ENCODE results near the gene YJEFN3.

Gene YJEFN3

DNA sequence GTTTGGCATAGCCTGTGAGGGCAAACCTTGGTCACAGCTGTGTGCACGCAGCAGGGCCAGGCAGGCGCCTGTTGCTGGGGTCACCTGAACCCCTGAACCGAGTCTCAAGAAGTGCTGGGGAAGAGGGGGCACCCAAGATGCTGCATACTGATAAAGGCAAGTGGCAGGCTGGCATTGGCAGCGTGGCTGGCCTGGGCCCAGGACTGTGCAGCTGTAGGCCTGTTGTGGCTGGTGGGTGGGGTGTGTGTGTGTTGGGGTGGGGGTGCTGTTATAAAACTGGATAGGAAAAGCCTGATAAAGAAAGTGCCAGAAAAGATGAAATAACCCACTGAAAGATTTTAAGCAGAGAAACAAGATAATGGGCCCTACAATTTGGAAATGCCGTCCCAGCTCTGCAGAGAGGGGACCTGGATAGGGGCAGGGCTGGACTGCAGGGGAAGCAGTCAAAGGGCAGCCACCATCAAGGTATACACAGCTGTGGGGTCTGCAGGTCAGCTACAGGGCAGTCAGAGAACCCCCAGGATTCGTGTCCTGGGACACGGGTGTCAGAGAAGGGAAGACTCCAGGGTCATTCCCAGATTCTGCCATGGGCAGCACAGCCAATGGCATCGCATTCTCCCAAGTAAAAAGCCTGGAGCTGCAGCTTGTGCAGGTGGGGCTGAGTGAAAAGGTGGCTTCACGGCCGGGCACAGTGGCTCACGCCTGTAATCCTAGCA lies 42.5 kb downstream of the YJEFN3 start:
- H3K18ac ChIP-seq (ENCODE audit: low read length): no peak overlapping the region
- WGBS, 2 donors (ENCODE audit: extremely low coverage in 2 of 2, insufficient read length in 2 of 2, insufficient replicate concordance in 1 of 2): no CpG with 5 or more reads among the region's 11 CpGs

DNA sequence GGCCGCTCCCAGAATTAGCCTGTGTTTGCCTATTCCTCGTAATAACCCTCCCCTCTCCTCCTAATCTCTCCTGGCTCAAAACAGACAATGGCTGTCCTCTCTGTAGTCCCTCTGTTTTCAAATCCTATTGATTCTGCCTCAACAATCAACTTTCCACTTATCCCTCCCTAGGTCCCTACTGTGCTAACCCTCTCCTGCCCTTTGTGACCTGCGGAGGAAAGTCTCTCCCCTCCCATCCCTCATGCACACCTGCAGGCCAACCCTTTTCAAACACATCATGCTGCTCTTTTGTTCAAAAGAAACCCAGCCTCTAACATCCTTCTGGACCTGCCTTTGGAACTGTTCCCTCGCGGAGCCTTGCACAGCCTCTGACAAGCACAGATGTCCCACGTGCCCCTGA lies 46.7 kb downstream of the YJEFN3 start:
- Histone ChIP-seq H4K91ac (ENCODE audit: low read depth, low read length, poor library complexity) (no peak overlapping the region), H3K27ac (replicated peaks; ENCODE audit: low read length) (no peak overlapping the region), H3K9me3 (replicated peaks in 1 of 2; ENCODE audit: control insufficient read depth in 2 of 2, insufficient read depth in 1 of 2, low read depth in 1 of 2, low read length in 2 of 2) (no peaks in the 10 kb centered on the region), H2BK120ac (ENCODE audit: low read depth, low read length) (no peak overlapping the region), H3K79me1 (ENCODE audit: low read depth, low read length) (no peaks in the 10 kb centered on the region), H3K14ac (ENCODE audit: low read length) (no peak overlapping the region), H3K36me3 (replicated peaks in 1 of 2; ENCODE audit: control insufficient read depth in 2 of 2, insufficient read depth in 2 of 2, low read length in 2 of 2) (peaks cover 0 to 2% of the 10 kb centered on the region in 2 donors), H3K9ac (ENCODE audit: low read depth, low read length, poor library complexity) (peak overlapping the region; percentile 7), H2AK5ac (ENCODE audit: low read depth, low read length) (no peak overlapping the region), H3K18ac (ENCODE audit: low read length) (peak overlapping the region; percentile 50), H3K23ac (ENCODE audit: low read depth, low read length, poor library complexity) (peak overlapping the region; percentile 44), H2BK5ac (ENCODE audit: low read length) (no peak overlapping the region), H2BK15ac (ENCODE audit: low read length) (no peak overlapping the region), H3K4ac (ENCODE audit: low read length) (no peak overlapping the region), H3K27me3 (ENCODE audit: control insufficient read depth in 3 of 3, insufficient read depth in 3 of 3, low read depth in 1 of 3, low read length in 3 of 3) (no peaks in the 10 kb centered on the region), H2BK12ac (ENCODE audit: low read length) (no peak overlapping the region), H3K4me3 (ENCODE audit: low read length in 2 of 2) (no peak overlapping the region), H4K8ac (ENCODE audit: low read depth, low read length) (no peak overlapping the region), H3K4me1 (ENCODE audit: control insufficient read depth in 2 of 2, insufficient read depth in 1 of 2, low read depth in 1 of 2, low read length in 2 of 2) (peaks cover 1 to 14% of the 10 kb centered on the region in 2 donors), H2AFZ (ENCODE audit: low read length) (no peak overlapping the region), H3K4me2 (ENCODE audit: insufficient read depth, low read length, poor library complexity, severe bottlenecking) (no peak overlapping the region)
- WGBS, 2 donors (ENCODE audit: extremely low coverage in 2 of 2, insufficient read length in 2 of 2, insufficient replicate concordance in 1 of 2): no CpG with 5 or more reads among the region's 6 CpGs
- no peak for DNase-seq (ENCODE audit: low spot score)

More for the DNA sequence above, 42.5 kb downstream of the YJEFN3 start:
- H2AFZ ChIP-seq (ENCODE audit: low read length): no peak overlapping the region
- H3K23ac ChIP-seq (ENCODE audit: low read depth, low read length, poor library complexity): peak overlapping the region; percentile 33
- DNase-seq (ENCODE audit: low spot score): no peak
- H3K4me1 ChIP-seq (ENCODE audit: control insufficient read depth in 2 of 2, insufficient read depth in 1 of 2, low read depth in 1 of 2, low read length in 2 of 2): peaks cover 1 to 8% of the 10 kb centered on the region in 2 donors
- peak overlapping the region; percentile 35 for H2AK5ac ChIP-seq (ENCODE audit: low read depth, low read length)
- H3K4ac ChIP-seq (ENCODE audit: low read length): no peak overlapping the region
- peaks cover 2 to 3% of the 10 kb centered on the region in 2 donors for H3K9me3 ChIP-seq (replicated peaks in 1 of 2; ENCODE audit: control insufficient read depth in 2 of 2, insufficient read depth in 1 of 2, low read depth in 1 of 2, low read length in 2 of 2)
- no peak overlapping the region for H3K4me2 ChIP-seq (ENCODE audit: insufficient read depth, low read length, poor library complexity, severe bottlenecking)
- H3K4me3 ChIP-seq (ENCODE audit: low read length in 2 of 2): no peak overlapping the region
- H3K14ac ChIP-seq (ENCODE audit: low read length): no peak overlapping the region
- no peak overlapping the region for H3K27ac ChIP-seq (replicated peaks; ENCODE audit: low read length)
- H3K9ac ChIP-seq (ENCODE audit: low read depth, low read length, poor library complexity): peak overlapping the region; percentile 3
- H3K79me1 ChIP-seq (ENCODE audit: low read depth, low read length): no peaks in the 10 kb centered on the region
- no peak overlapping the region for H2BK120ac ChIP-seq (ENCODE audit: low read depth, low read length)
- H3K36me3 ChIP-seq (replicated peaks in 1 of 2; ENCODE audit: control insufficient read depth in 2 of 2, insufficient read depth in 2 of 2, low read length in 2 of 2): peaks cover 7 to 31% of the 10 kb centered on the region in 2 donors
- H2BK15ac ChIP-seq (ENCODE audit: low read length): no peak overlapping the region
- H2BK5ac ChIP-seq (ENCODE audit: low read length): no peak overlapping the region
- no peak overlapping the region for H4K8ac ChIP-seq (ENCODE audit: low read depth, low read length)
- H3K27me3 ChIP-seq (ENCODE audit: control insufficient read depth in 3 of 3, insufficient read depth in 3 of 3, low read depth in 1 of 3, low read length in 3 of 3): no peaks in the 10 kb centered on the region
- no peak overlapping the region for H2BK12ac ChIP-seq (ENCODE audit: low read length)
- no peak overlapping the region for H4K91ac ChIP-seq (ENCODE audit: low read depth, low read length, poor library complexity)

DNA sequence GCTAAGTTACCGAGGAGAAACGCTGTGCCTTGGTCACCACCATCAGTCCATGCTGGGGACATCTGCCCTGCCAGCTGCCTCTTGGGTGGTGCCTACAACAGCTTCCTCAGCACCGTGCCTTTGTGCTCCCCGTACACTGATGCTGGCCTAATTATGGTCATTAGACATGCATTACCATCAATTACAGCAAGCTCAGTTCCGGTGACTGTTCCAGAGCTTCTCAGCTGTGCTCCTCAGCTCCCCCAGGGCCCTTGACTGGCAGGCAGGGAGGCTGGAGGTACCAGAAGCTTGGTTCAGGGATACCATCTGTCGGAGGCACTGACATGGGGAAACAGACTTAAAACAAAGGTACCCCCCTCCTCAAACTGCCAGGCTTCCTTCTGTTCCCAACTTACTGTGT lies 49.5 kb downstream of the YJEFN3 start:
- Histone ChIP-seq H3K4ac (ENCODE audit: low read length) (no peak overlapping the region), H3K79me1 (ENCODE audit: low read depth, low read length) (no peaks in the 10 kb centered on the region), H3K14ac (ENCODE audit: low read length) (no peak overlapping the region), H3K9ac (ENCODE audit: low read depth, low read length, poor library complexity) (no peak overlapping the region), H4K8ac (ENCODE audit: low read depth, low read length) (no peak overlapping the region), H3K27me3 (ENCODE audit: control insufficient read depth in 3 of 3, insufficient read depth in 3 of 3, low read depth in 1 of 3, low read length in 3 of 3) (no peaks in the 10 kb centered on the region), H2AK5ac (ENCODE audit: low read depth, low read length) (no peak overlapping the region), H3K27ac (replicated peaks; ENCODE audit: low read length) (no peak overlapping the region), H3K36me3 (replicated peaks in 1 of 2; ENCODE audit: control insufficient read depth in 2 of 2, insufficient read depth in 2 of 2, low read length in 2 of 2) (no peaks in the 10 kb centered on the region), H2BK12ac (ENCODE audit: low read length) (no peak overlapping the region), H4K91ac (ENCODE audit: low read depth, low read length, poor library complexity) (no peak overlapping the region), H2BK5ac (ENCODE audit: low read length) (no peak overlapping the region), H3K18ac (ENCODE audit: low read length) (no peak overlapping the region), H2BK120ac (ENCODE audit: low read depth, low read length) (no peak overlapping the region), H2BK15ac (ENCODE audit: low read length) (no peak overlapping the region), H3K9me3 (replicated peaks in 1 of 2; ENCODE audit: control insufficient read depth in 2 of 2, insufficient read depth in 1 of 2, low read depth in 1 of 2, low read length in 2 of 2) (no peaks in the 10 kb centered on the region), H2AFZ (ENCODE audit: low read length) (no peak overlapping the region), H3K23ac (ENCODE audit: low read depth, low read length, poor library complexity) (no peak overlapping the region), H3K4me3 (ENCODE audit: low read length in 2 of 2) (peak overlapping the region in 1 of 2 donors; percentile 52), H3K4me1 (ENCODE audit: control insufficient read depth in 2 of 2, insufficient read depth in 1 of 2, low read depth in 1 of 2, low read length in 2 of 2) (peaks cover 1 to 18% of the 10 kb centered on the region in 2 donors), H3K4me2 (ENCODE audit: insufficient read depth, low read length, poor library complexity, severe bottlenecking) (no peak overlapping the region)
- no CpG with 5 or more reads among the region's 6 CpGs for WGBS, 2 donors (ENCODE audit: extremely low coverage in 2 of 2, insufficient read length in 2 of 2, insufficient replicate concordance in 1 of 2)
- DNase-seq (ENCODE audit: low spot score): no peak

DNA sequence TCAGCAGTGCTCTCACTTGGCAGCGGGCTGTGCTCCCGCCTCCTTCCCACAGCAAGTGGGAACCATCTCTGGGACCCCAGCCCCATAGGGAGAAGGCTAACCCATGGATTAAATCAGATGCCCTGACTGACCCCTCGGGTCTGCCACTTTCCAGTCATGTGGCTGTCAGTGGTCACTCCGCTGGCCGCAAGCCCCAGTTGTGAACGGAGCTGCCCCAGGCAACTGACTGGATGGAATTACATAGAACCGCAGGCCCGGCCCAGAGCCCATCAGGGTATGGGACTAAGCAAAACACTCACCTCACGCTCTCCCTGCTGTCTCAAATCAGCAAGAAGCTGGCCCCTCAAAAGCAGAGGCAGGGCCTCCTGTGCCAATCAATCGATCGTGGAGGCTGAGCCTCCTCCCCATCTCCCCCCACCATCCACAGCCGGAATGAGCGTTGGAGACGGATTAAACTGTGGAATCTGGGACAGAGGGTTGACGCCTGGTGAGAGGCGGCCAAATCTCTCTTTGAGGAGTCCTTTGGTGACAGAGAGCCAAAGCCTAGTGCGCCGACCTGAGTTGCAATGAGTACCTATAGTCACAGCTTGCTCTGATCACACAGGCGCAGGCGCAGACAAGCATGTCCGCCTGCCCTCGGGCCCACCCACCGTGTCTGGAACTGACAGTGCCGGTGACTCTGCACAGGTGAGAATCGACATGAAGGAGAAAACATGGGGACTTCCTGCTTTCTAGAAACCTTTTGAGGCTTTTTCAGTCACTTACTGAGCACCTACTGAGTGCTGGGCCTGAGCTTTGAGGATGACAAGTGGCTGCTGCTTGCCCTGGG lies 51.0 kb downstream of the YJEFN3 start:
- Histone ChIP-seq H2BK12ac (ENCODE audit: low read length) (no peak overlapping the region), H3K4ac (ENCODE audit: low read length) (no peak overlapping the region), H3K14ac (ENCODE audit: low read length) (peak overlapping the region; percentile 25), H3K27ac (replicated peaks; ENCODE audit: low read length) (no peak overlapping the region), H3K18ac (ENCODE audit: low read length) (peak overlapping the region; percentile 22), H3K4me1 (ENCODE audit: control insufficient read depth in 2 of 2, insufficient read depth in 1 of 2, low read depth in 1 of 2, low read length in 2 of 2) (peaks cover 1 to 18% of the 10 kb centered on the region in 2 donors), H3K4me3 (ENCODE audit: low read length in 2 of 2) (peak overlapping the region in 1 of 2 donors; percentile 20), H3K4me2 (ENCODE audit: insufficient read depth, low read length, poor library complexity, severe bottlenecking) (no peak overlapping the region), H3K27me3 (ENCODE audit: control insufficient read depth in 3 of 3, insufficient read depth in 3 of 3, low read depth in 1 of 3, low read length in 3 of 3) (no peaks in the 10 kb centered on the region), H2BK15ac (ENCODE audit: low read length) (no peak overlapping the region), H3K79me1 (ENCODE audit: low read depth, low read length) (no peaks in the 10 kb centered on the region), H4K91ac (ENCODE audit: low read depth, low read length, poor library complexity) (no peak overlapping the region), H2AK5ac (ENCODE audit: low read depth, low read length) (peak overlapping the region; percentile 18), H4K8ac (ENCODE audit: low read depth, low read length) (no peak overlapping the region), H3K9ac (ENCODE audit: low read depth, low read length, poor library complexity) (no peak overlapping the region), H2BK5ac (ENCODE audit: low read length) (peak overlapping the region; percentile 63), H2AFZ (ENCODE audit: low read length) (no peak overlapping the region), H3K36me3 (replicated peaks in 1 of 2; ENCODE audit: control insufficient read depth in 2 of 2, insufficient read depth in 2 of 2, low read length in 2 of 2) (no peaks in the 10 kb centered on the region), H2BK120ac (ENCODE audit: low read depth, low read length) (no peak overlapping the region), H3K23ac (ENCODE audit: low read depth, low read length, poor library complexity) (no peak overlapping the region), H3K9me3 (replicated peaks in 1 of 2; ENCODE audit: control insufficient read depth in 2 of 2, insufficient read depth in 1 of 2, low read depth in 1 of 2, low read length in 2 of 2) (no peaks in the 10 kb centered on the region)
- no peak for DNase-seq (ENCODE audit: low spot score)
- no CpG with 5 or more reads among the region's 25 CpGs for WGBS, 2 donors (ENCODE audit: extremely low coverage in 2 of 2, insufficient read length in 2 of 2, insufficient replicate concordance in 1 of 2)

Measured in neuronal stem cell (in vitro differentiated cells).